ENCODE results near the gene KCNK3.

Gene KCNK3

DNA sequence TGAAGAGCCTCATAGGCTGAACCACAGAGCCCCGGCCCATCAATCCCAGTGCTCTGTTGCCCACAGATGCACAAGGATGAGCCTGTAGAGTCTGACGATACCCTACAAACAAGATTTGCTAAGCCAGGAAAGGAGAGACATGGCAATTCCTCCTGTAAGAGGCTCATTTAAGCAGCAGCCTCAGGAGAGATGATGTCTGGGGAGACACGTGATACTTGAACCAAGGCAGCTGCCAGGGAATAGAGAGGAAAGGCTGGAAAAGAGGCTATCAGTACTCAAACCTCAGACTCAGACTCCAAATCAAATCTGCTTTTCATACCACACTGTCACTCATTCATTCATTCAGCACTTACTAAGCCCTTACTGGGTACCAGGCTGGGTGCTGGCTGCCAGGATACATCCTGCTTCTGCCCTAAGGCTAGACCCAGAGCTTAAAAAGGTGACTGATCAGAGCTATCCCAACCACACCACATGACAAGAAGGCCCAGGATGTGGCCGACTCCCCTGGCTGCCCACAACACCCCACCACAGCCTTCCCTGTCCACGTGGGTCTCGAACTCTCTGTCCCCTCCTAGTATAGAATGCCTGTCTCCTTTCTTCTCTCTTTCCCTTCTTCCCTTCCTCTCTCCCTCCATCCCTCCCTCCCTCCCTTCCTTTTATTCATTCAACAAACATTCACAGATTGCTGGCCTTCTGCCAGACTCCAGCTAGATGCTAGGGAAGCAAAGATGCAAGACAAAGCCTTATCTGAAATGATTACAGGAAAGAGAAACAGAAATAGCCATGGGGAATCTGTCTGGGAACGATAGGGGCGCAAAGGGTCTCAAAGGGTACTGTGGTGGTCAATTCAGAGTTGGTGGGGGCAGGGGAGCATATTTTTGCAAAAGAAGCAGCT, 23.4 kb upstream of the KCNK3 start:
- H3K9me3 ChIP-seq (ENCODE audit: low read length): no peaks in the 10 kb centered on the region
- H3K36me3 ChIP-seq (ENCODE audit: insufficient read depth, low read length): no peaks in the 10 kb centered on the region
- no peak overlapping the region for H3K4me3 ChIP-seq (ENCODE audit: low read depth in 1 of 2, low read length in 2 of 2)
- H3K27ac ChIP-seq (ENCODE audit: low read depth, low read length): no peak overlapping the region
- H3K27me3 ChIP-seq (ENCODE audit: control insufficient read depth in 1 of 2, insufficient read depth in 2 of 2, low read length in 2 of 2): no peaks in the 10 kb centered on the region
- no peaks in the 10 kb centered on the region for H3K4me1 ChIP-seq (ENCODE audit: insufficient read depth, low read length)
- H3K9ac ChIP-seq (ENCODE audit: low read length): no peak overlapping the region

DNA sequence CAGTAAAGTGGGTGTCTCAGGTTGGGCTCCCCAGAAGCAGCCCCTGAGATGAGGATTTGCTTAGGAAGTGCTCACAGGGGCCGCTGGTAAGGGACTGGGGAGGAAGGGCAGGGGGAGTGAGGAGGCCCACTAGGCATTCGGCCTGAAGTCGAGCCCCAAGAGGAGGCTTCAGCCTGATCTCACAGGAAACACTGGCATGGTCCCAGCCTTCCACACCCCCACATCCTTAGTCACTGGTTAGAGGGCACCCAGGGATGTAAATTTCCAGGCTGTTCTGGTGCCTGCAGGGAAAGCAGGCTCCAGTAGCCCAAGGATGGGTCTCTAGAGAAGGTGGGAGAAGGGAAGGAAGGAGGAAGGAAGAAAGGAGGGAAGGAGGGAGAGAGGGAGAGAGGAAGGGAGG, 22.4 kb upstream of the KCNK3 start:
- Histone ChIP-seq H3K36me3 (ENCODE audit: insufficient read depth, low read length) (no peaks in the 10 kb centered on the region), H3K9ac (ENCODE audit: low read length) (no peak overlapping the region), H3K9me3 (ENCODE audit: low read length) (no peaks in the 10 kb centered on the region), H3K27me3 (ENCODE audit: control insufficient read depth in 1 of 2, insufficient read depth in 2 of 2, low read length in 2 of 2) (no peaks in the 10 kb centered on the region), H3K4me3 (ENCODE audit: low read depth in 1 of 2, low read length in 2 of 2) (no peak overlapping the region), H3K4me1 (ENCODE audit: insufficient read depth, low read length) (no peaks in the 10 kb centered on the region), H3K27ac (ENCODE audit: low read depth, low read length) (no peak overlapping the region)

DNA sequence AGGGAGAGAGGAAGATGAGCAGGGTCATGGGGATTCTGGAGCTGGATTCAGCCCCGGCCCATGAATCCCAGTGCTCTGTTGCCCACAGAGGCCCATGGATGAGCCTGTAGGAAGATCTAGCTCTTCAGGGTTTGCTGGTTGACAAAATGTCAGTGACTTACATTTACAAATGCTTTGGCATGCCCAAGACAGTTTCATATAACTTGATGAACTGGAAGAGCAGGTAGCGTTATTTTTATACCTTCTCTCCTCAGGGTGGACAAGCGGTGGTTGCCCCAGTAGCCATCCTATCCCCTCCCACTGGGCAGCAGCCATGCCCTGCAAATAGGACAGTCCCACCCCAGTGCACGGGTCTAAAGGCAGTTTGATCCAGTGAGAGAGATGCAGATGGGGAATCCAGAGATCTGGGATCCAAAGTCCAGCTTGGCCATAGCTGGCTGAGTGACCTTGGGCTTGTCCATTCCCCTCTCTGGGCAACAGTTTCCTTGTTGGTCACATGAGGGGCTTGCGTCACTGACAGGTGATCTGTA, 21.5 kb upstream of the KCNK3 start:
- Histone ChIP-seq H3K4me1 (ENCODE audit: insufficient read depth, low read length) (no peaks in the 10 kb centered on the region), H3K27me3 (ENCODE audit: control insufficient read depth in 1 of 2, insufficient read depth in 2 of 2, low read length in 2 of 2) (no peaks in the 10 kb centered on the region), H3K36me3 (ENCODE audit: insufficient read depth, low read length) (no peaks in the 10 kb centered on the region), H3K27ac (ENCODE audit: low read depth, low read length) (no peak overlapping the region), H3K9me3 (ENCODE audit: low read length) (no peaks in the 10 kb centered on the region), H3K4me3 (ENCODE audit: low read depth in 1 of 2, low read length in 2 of 2) (no peak overlapping the region), H3K9ac (ENCODE audit: low read length) (no peak overlapping the region)

DNA sequence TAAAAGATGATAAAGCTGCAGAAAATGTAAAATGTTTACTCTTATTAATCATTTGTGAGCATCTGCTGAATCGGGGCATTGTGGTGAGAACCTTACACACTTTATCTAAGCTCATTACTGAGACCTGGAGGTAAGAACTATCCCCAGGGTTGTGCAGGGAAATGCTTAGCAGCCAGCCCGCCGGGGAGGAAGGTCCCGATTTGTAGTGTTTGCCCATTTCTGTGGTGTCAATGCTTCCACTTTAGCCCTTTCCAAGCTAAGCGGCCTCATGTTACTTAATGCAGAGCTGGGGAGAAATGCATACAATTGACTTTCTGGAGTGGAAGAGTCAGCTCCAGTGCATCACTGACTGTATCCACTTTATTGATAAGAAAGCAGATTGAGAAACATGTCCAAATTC, 20.8 kb upstream of the KCNK3 start:
- H3K4me1 ChIP-seq (ENCODE audit: insufficient read depth, low read length): no peaks in the 10 kb centered on the region
- H3K9ac ChIP-seq (ENCODE audit: low read length): no peak overlapping the region
- no peaks in the 10 kb centered on the region for H3K9me3 ChIP-seq (ENCODE audit: low read length)
- H3K4me3 ChIP-seq (ENCODE audit: low read depth in 1 of 2, low read length in 2 of 2): no peak overlapping the region
- no peak overlapping the region for H3K27ac ChIP-seq (ENCODE audit: low read depth, low read length)
- H3K36me3 ChIP-seq (ENCODE audit: insufficient read depth, low read length): no peaks in the 10 kb centered on the region
- no peaks in the 10 kb centered on the region for H3K27me3 ChIP-seq (ENCODE audit: control insufficient read depth in 1 of 2, insufficient read depth in 2 of 2, low read length in 2 of 2)

DNA sequence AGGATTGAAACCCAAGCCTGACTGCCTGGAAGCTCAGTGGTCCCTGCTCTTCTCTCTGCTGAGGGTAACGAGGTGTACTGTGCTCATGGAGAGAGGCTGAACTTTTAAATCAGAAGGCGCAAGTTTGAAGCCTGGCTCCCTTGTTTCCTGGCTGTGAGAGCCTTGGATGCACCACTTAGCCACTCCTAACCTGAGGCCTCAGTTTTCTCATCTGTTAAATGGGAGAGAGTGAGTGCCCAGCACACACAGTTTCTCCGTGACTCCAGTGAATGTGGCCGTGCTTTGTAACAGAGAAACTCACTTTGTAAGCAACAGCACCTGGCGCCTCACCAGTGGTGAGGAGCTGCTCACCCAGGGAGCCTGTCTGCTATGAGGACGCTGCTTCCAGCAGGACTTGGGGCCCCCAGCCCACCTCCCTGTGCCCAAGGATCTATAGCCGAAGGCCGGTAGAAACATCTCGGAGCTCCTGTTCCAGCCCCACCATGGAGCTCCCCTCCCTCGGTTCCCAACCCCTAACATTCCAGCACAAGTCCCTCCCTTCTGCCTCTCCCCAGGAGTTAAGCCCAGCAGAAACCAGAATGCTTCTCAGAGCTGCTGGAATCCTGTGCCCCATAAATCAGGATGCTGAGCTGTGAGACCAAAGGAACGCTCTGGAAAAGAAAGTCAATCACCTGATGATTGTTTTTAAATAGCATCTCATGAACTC, 20.3 kb upstream of the KCNK3 start:
- H3K36me3 ChIP-seq (ENCODE audit: insufficient read depth, low read length): no peaks in the 10 kb centered on the region
- H3K9me3 ChIP-seq (ENCODE audit: low read length): no peaks in the 10 kb centered on the region
- H3K4me1 ChIP-seq (ENCODE audit: insufficient read depth, low read length): no peaks in the 10 kb centered on the region
- H3K4me3 ChIP-seq (ENCODE audit: low read depth in 1 of 2, low read length in 2 of 2): no peak overlapping the region
- H3K9ac ChIP-seq (ENCODE audit: low read length): no peak overlapping the region
- no peak overlapping the region for H3K27ac ChIP-seq (ENCODE audit: low read depth, low read length)
- H3K27me3 ChIP-seq (ENCODE audit: control insufficient read depth in 1 of 2, insufficient read depth in 2 of 2, low read length in 2 of 2): no peaks in the 10 kb centered on the region

DNA sequence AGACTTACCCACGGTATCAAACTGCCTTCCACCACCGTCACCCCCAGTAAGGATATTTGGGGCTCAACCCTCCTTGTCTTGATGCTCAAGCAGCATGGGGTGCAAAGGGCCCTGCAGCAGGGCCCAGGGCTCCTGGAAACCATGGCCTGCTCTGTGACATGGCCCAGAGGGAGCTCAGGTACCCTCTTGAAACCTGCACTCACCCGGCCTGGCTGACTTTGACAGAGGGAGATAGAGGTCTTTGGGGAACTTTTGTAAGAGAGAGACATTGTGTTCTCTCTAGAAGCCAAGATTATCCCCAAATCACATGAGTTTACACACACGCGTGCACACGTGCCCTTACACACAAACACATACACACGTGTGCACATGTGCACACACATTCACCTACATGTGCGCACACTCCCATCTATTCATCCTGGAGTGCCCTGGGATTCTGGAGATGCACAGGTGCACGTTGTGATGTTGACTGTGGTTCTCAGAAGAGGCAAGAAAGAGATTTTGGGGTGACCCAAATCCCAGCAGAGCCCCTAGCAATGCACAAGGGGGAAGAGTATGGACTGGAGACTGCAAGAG, 19.6 kb upstream of the KCNK3 start:
- no peak overlapping the region for H3K9ac ChIP-seq (ENCODE audit: low read length)
- H3K36me3 ChIP-seq (ENCODE audit: insufficient read depth, low read length): no peaks in the 10 kb centered on the region
- H3K4me1 ChIP-seq (ENCODE audit: insufficient read depth, low read length): no peaks in the 10 kb centered on the region
- no peak overlapping the region for H3K27ac ChIP-seq (ENCODE audit: low read depth, low read length)
- no peaks in the 10 kb centered on the region for H3K27me3 ChIP-seq (ENCODE audit: control insufficient read depth in 1 of 2, insufficient read depth in 2 of 2, low read length in 2 of 2)
- no peak overlapping the region for H3K4me3 ChIP-seq (ENCODE audit: low read depth in 1 of 2, low read length in 2 of 2)
- no peaks in the 10 kb centered on the region for H3K9me3 ChIP-seq (ENCODE audit: low read length)

DNA sequence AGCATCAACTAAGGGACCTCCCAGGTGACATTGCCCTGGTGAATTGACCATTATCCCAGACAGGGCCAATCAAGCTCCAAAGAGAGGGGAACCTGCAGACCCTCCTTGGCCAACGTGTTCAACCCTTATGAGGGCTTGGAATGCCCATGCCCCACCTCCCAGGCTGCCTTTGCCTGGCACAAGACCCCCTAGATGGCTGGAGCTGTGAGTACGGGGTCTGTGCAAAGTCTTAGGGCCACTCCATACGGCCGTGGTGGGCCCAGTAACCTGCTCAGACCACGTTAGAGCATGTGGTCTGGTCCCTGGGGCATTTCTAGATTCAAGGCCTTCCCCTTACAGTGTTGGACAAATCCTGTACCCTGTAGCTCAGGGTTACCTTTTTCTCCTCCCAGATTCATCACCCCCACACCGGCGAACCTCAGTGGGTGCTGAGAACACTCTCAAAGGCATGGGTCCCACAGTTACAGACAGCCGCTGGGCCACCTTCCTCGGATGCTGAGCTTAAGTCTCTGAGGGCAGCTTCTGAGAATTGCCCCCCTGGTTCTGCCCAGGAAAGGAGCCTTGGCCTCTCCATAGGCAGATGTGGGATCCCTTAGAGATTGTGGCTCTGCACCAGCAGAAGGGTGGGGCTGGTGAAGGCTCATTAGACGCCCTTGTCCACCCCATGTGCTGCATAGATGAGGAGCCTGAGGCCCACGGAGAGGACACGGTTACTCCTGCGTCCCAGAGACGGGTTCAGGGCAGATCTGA, 18.3 kb upstream of the KCNK3 start:
- no peaks in the 10 kb centered on the region for H3K27me3 ChIP-seq (ENCODE audit: control insufficient read depth in 1 of 2, insufficient read depth in 2 of 2, low read length in 2 of 2)
- H3K9me3 ChIP-seq (ENCODE audit: low read length): no peaks in the 10 kb centered on the region
- H3K9ac ChIP-seq (ENCODE audit: low read length): no peak overlapping the region
- H3K4me1 ChIP-seq (ENCODE audit: insufficient read depth, low read length): no peaks in the 10 kb centered on the region
- H3K36me3 ChIP-seq (ENCODE audit: insufficient read depth, low read length): no peaks in the 10 kb centered on the region
- no peak overlapping the region for H3K27ac ChIP-seq (ENCODE audit: low read depth, low read length)
- no peak overlapping the region for H3K4me3 ChIP-seq (ENCODE audit: low read depth in 1 of 2, low read length in 2 of 2)

DNA sequence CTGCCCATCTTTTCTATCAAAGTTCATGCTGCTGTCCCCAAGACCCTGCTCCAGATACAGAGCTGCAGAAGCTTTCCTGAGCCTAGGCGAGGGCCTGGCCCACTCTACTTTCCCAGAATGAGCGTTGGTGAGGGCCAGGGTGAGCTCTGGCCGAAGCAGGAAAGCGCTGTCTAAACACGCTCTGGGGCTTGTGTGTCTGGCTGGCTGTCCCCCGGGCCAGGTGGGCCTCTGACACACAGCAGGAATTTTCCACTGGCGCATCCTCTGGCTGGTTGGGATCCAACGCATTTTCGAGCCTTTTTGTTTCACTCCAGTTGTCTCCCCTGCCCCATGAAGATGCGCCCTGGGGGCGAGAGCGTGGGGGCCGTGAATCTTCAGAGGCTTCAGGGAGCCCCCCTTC, 17.8 kb upstream of the KCNK3 start:
- H3K27me3 ChIP-seq (ENCODE audit: control insufficient read depth in 1 of 2, insufficient read depth in 2 of 2, low read length in 2 of 2): no peaks in the 10 kb centered on the region

DNA sequence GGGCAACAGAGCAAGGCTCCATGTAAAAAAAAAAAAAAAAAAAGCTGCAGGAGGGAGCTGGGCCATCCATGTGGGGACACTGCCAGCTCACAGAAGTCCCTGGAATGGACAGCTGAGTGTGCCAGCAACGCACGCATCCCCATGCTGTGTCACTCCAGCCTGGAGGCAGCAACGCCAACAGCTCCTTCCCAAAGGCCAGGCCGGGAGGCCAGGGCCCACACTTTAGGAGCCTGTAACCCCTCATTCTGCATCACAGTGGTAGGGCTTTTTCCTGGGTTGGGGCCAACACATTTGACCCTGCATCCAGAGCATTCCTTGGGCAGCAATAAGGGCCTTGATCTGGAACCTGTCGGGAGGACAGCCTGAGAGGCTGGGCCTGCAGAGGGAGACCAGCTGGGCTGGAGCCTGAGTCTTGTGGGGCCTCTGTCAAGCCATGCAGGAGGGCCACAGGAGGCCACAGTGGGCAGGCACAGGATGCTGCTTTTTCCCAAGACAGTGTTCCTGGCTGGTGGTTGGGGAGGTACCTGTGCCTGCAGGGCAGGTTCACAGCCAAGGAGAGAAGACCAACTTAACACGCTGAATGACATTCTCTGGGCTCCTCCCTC, 16.8 kb upstream of the KCNK3 start:
- Histone ChIP-seq H3K27ac (ENCODE audit: low read depth, low read length) (no peak overlapping the region), H3K4me1 (ENCODE audit: insufficient read depth, low read length) (no peaks in the 10 kb centered on the region)

More for the DNA sequence above, 17.8 kb upstream of the KCNK3 start:
- no peaks in the 10 kb centered on the region for H3K4me1 ChIP-seq (ENCODE audit: insufficient read depth, low read length)
- H3K9me3 ChIP-seq (ENCODE audit: low read length): no peaks in the 10 kb centered on the region
- no peak overlapping the region for H3K27ac ChIP-seq (ENCODE audit: low read depth, low read length)
- H3K4me3 ChIP-seq (ENCODE audit: low read depth in 1 of 2, low read length in 2 of 2): no peak overlapping the region
- no peak overlapping the region for H3K9ac ChIP-seq (ENCODE audit: low read length)
- no peaks in the 10 kb centered on the region for H3K36me3 ChIP-seq (ENCODE audit: insufficient read depth, low read length)

DNA sequence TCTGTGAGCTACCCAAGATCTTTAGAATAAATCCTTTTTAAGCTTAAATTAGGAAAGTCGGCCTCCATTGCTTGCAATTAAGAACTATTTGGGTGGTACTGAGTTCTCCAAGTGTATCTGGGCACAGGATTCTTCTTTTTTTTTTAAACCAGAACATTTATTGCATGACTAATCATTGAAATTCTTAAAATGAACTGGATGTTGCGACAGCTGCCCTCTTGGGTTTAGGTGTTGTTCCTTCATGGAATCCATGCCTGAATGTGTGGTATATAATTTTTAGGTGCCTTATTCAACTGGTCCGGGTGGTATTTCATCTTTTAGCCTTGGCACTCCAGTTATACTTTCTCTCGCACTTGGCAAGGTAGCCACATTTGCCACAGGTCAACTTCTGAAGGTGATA, 14.5 kb upstream of the KCNK3 start:
- H3K27me3 ChIP-seq (ENCODE audit: control insufficient read depth in 1 of 2, insufficient read depth in 2 of 2, low read length in 2 of 2): no peaks in the 10 kb centered on the region
- no peaks in the 10 kb centered on the region for H3K36me3 ChIP-seq (ENCODE audit: insufficient read depth, low read length)
- no peak overlapping the region for H3K27ac ChIP-seq (ENCODE audit: low read depth, low read length)
- H3K9me3 ChIP-seq (ENCODE audit: low read length): no peaks in the 10 kb centered on the region
- H3K9ac ChIP-seq (ENCODE audit: low read length): no peak overlapping the region
- no peaks in the 10 kb centered on the region for H3K4me1 ChIP-seq (ENCODE audit: insufficient read depth, low read length)
- no peak overlapping the region for H3K4me3 ChIP-seq (ENCODE audit: low read depth in 1 of 2, low read length in 2 of 2)

More for the DNA sequence above, 16.8 kb upstream of the KCNK3 start:
- H3K9ac ChIP-seq (ENCODE audit: low read length): no peak overlapping the region
- no peaks in the 10 kb centered on the region for H3K36me3 ChIP-seq (ENCODE audit: insufficient read depth, low read length)
- H3K27me3 ChIP-seq (ENCODE audit: control insufficient read depth in 1 of 2, insufficient read depth in 2 of 2, low read length in 2 of 2): no peaks in the 10 kb centered on the region
- H3K9me3 ChIP-seq (ENCODE audit: low read length): no peaks in the 10 kb centered on the region
- no peak overlapping the region for H3K4me3 ChIP-seq (ENCODE audit: low read depth in 1 of 2, low read length in 2 of 2)

DNA sequence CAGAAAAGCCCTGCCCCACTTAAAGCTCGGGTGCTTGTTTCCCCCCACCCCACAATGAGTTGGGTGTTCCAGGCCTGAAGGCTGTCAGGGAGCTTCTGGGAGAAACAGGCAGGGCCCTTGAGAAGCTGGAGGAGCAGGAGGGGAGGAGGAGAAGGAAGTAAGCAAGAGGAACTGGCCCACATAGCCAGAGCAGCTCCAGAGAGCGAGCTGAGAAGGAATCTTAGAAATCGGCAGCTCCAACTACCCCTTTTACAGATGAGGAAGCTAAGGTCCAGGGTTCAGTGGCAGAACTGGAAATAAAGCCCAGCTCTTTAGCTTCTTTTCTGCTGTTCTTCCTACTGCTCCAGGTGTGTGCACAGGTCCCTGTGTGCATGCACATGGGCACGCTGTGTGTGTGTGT, 12.7 kb upstream of the KCNK3 start:
- Histone ChIP-seq H3K9me3 (ENCODE audit: low read length) (no peaks in the 10 kb centered on the region), H3K9ac (ENCODE audit: low read length) (no peak overlapping the region), H3K36me3 (ENCODE audit: insufficient read depth, low read length) (no peaks in the 10 kb centered on the region), H3K4me3 (ENCODE audit: low read depth in 1 of 2, low read length in 2 of 2) (no peak overlapping the region), H3K4me1 (ENCODE audit: insufficient read depth, low read length) (no peaks in the 10 kb centered on the region), H3K27me3 (ENCODE audit: control insufficient read depth in 1 of 2, insufficient read depth in 2 of 2, low read length in 2 of 2) (no peaks in the 10 kb centered on the region), H3K27ac (ENCODE audit: low read depth, low read length) (no peak overlapping the region)

Measured in muscle layer of colon (tissue), 2 donors.